Inflammatory macrophage (primary cell): ENCODE data around the gene RBP3.
"Not testable (repeated sequence)": the region's sequence is repeated elsewhere in the genome, so short reads cannot be mapped to it uniquely, and the experiment has no call there.

Experiments
- DNase-seq, 2 donors: peaks; one replicate each; pipeline ENCODE4 v3.0.0-alpha.2; 2020 to 2022

RBP3 gene

GRCh38 chr10:47376522-47377220 lies 28.5 kb downstream of the RBP3 start:
- no peak for DNase-seq

GRCh38 chr10:47378183-47378510 lies 30.0 kb downstream of the RBP3 start:
- DNase-seq = no peak

- no peak for DNase-seq
Observed at GRCh38 chr10:47378606-47379444, 30.7 kb downstream of the RBP3 start.

- no peak for DNase-seq
Observed at GRCh38 chr10:47379445-47379785, 31.3 kb downstream of the RBP3 start.

GRCh38 chr10:47379901-47380300 lies 31.7 kb downstream of the RBP3 start:
- DNase-seq = no peak

GRCh38 chr10:47380341-47381102 lies 32.4 kb downstream of the RBP3 start:
- DNase-seq = no peak

GRCh38 chr10:47381103-47381395 lies 32.9 kb downstream of the RBP3 start:
- no peak for DNase-seq

GRCh38 chr10:47381427-47382379 lies 33.5 kb downstream of the RBP3 start:
- no peak for DNase-seq

GRCh38 chr10:47383261-47384147 lies 35.3 kb downstream of the RBP3 start:
- DNase-seq = no peak

- peak; percentile 50 to 56 for DNase-seq
Observed at GRCh38 chr10:47384148-47384921, 36.2 kb downstream of the RBP3 start, which contains the start of gene ZNF488. Gene ZNF488 (minus strand): TSS chr10:47384293. CDS start chr10:47368829, 15,464 bp downstream.

- DNase-seq = not testable (repeated sequence)
Observed at GRCh38 chr10:47386104-47386503, 37.9 kb downstream of the RBP3 start.

GRCh38 chr10:47388879-47389278 lies 40.7 kb downstream of the RBP3 start:
- DNase-seq = no peak

GRCh38 chr10:47389619-47390018 lies 41.5 kb downstream of the RBP3 start:
- DNase-seq = no peak

GRCh38 chr10:47396311-47396717 lies 48.2 kb downstream of the RBP3 start:
- DNase-seq = no peak

GRCh38 chr10:47397256-47397655 lies 49.1 kb downstream of the RBP3 start:
- DNase-seq = no peak

GRCh38 chr10:47400251-47400650 lies 52.1 kb downstream of the RBP3 start:
- DNase-seq = no peak

- DNase-seq = no peak
Observed at GRCh38 chr10:47400786-47401185, 52.6 kb downstream of the RBP3 start.

GRCh38 chr10:47401210-47401609 lies 53.0 kb downstream of the RBP3 start:
- DNase-seq = no peak

- DNase-seq = no peak
Observed at GRCh38 chr10:47401874-47402640, 53.9 kb downstream of the RBP3 start.
